Breast epithelium (tissue), 4 donors: Measurements from ENCODE around the gene NEU4. TPM values are rescaled to one million over a fixed set of nuclear protein-coding genes. Genes with fewer than 3 reads are reported as not detected.

Source experiments
- DNase-seq, 2 donors: peaks; one replicate each; pipeline ENCODE4 v3.0.0-alpha.2; 2019; ENCODE audit warnings: low spot score in 2 of 2
- H3K27ac ChIP-seq, 2 donors: fragments of 200-600 bp; sonication (generic) in 1 of 2; one replicate each; pipeline ENCODE4 v1.5.1; 2016 to 2019; ENCODE audit warnings: mild to moderate bottlenecking in 1 of 2
- H3K27me3 ChIP-seq, 2 donors: fragments of 200-600 bp; sonication (generic) in 1 of 2; one replicate each; pipeline versions ENCODE4 v1.5.1 to v1.6.0; 2017 to 2019; ENCODE audit warnings: control low read depth in 1 of 2, mild to moderate bottlenecking in 1 of 2
- H3K36me3 ChIP-seq: fragments of 200-600 bp; one replicate; pipeline ENCODE4 v1.5.1; 2019
- H3K4me1 ChIP-seq, 2 donors: fragments of 200-600 bp; sonication (generic); one replicate each; pipeline ENCODE4 v1.5.1; 2016 to 2019; ENCODE audit warnings: control low read depth in 1 of 2
- H3K4me3 ChIP-seq, 3 donors: fragments of 200-600 bp; sonication (generic); 1 replicate in 2 of 3; 2 replicates in 1 of 3; pipeline ENCODE4 v1.5.1; 2016 to 2019; ENCODE audit warnings: mild to moderate bottlenecking in 3 of 3, moderate library complexity in 2 of 3
- H3K9me3 ChIP-seq, 2 donors: fragments of 200-600 bp; sonication (generic) in 1 of 2; one replicate each; pipeline ENCODE4 v1.5.1; 2016 to 2019; ENCODE audit warnings: control low read depth in 1 of 2
- CTCF ChIP-seq, 3 donors: fragments of 450-650 bp; IDR thresholded peaks; one replicate each; pipeline ENCODE4 v1.5.1; 2016 to 2017; ENCODE audit warnings: antibody characterized with exemption in 3 of 3, mild to moderate bottlenecking in 3 of 3, moderate library complexity in 3 of 3
- POLR2A ChIP-seq: fragments of 450-650 bp; IDR thresholded peaks from one replicate; pipeline ENCODE4 v1.6.1; 2016; ENCODE audit warnings: antibody characterized with exemption, mild to moderate bottlenecking, moderate library complexity
- POLR2AphosphoS5 ChIP-seq, 3 donors: sonication (generic); formaldehyde crosslinking; IDR thresholded peaks; one replicate each; pipeline ENCODE4 v1.6.1; 2017; ENCODE audit warnings: antibody characterized with exemption in 3 of 3
- intact Hi-C: fragments of 100-400 bp; cut with DNase I; formaldehyde crosslinking; loops from one replicate; pipeline ENCODE4 v1.15.1; 2023; ENCODE audit warnings: low total_unique reads
- total RNA-seq, 3 donors: library from RNA; depleted of rRNA; stranded (reverse); fragments of >200 nt; gene quantifications; one replicate each; pipeline ENCODE4 v1.1.0, GENCODE V29; 2016

Gene NEU4
- total RNA-seq, 3 donors from 2014 or later, result 0.33 to 3.0 (median 0.44) TPM

DNA sequence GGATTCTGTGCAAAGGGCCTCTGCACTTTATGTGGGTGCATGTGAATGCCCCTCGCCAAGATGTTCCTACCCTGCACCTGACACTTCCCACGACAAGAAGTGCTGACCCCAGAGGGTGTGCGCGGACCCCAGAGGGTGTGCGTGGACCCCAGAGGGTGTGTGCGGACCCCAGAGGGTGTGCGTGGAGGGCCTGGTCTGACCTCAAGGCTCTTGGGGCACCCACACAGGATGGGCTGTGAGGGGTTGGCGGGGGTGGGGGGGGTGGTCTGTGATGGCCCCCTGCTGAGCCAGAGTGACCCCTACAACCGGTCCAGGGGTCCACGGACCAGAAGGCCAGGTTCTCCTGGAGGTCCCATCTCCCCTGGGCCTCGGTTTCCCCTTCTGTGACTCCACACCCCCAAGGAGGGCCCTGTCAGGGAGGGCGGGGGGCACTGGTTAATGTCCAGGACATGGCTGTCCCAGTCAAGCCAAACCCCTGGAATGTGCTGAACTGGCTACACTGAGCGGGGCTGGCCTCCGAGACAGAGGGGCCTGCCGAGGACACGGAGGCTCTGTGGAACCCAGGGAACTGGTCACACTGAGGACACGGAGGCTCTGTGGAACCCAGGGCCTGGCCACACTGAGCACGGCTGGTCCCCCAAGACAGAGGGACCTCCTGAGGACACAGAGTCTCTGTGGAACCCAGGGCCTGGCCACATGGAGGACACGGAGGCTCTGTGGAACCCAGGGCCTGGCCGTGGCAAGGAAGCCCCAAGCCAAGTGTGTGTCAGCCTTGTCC, 3.1 kb downstream of the NEU4 start:
- no peak overlapping the region for H3K27ac ChIP-seq
- H3K4me1 ChIP-seq, result no peaks in the 10 kb centered on the region
- no peak for DNase-seq
- H3K9me3 ChIP-seq, result no peaks in the 10 kb centered on the region
- no peaks in the 10 kb centered on the region for H3K36me3 ChIP-seq
- no peak overlapping the region for H3K4me3 ChIP-seq
- H3K27me3 ChIP-seq, result peaks cover 0 to 28% of the 10 kb centered on the region in 2 donors
- no peak for TF ChIP-seq CTCF (IDR thresholded peaks at IDR 0.05)
- no peak for TF ChIP-seq POLR2A
- no peak for TF ChIP-seq POLR2AphosphoS5 (IDR thresholded peaks at IDR 0.05)
- intact Hi-C loops, result no loop called here

GRCh38 chr2:241812730-241813643, 4.0 kb downstream of the NEU4 start:
- Histone ChIP-seq H3K36me3 (no peaks in the 10 kb centered on the region), H3K9me3 (no peaks in the 10 kb centered on the region), H3K4me1 (no peaks in the 10 kb centered on the region), H3K4me3 (no peak overlapping the region), H3K27me3 (peaks cover 0 to 32% of the 10 kb centered on the region in 2 donors), H3K27ac (no peak overlapping the region)
- intact Hi-C loops, result no loop called here
- DNase-seq, result no peak
- TF ChIP-seq POLR2AphosphoS5 (IDR thresholded peaks at IDR 0.05), result no peak
- TF ChIP-seq CTCF (IDR thresholded peaks at IDR 0.05), result no peak
- TF ChIP-seq POLR2A, result no peak

- DNase-seq, result no peak
- no peak overlapping the region for H3K27ac ChIP-seq
- no peaks in the 10 kb centered on the region for H3K4me1 ChIP-seq
- TF ChIP-seq CTCF (IDR thresholded peaks at IDR 0.05) (no peak), POLR2AphosphoS5 (IDR thresholded peaks at IDR 0.05) (no peak), POLR2A (no peak)
- H3K4me3 ChIP-seq, result no peak overlapping the region
- H3K27me3 ChIP-seq, result peaks cover 0 to 38% of the 10 kb centered on the region in 2 donors
- H3K9me3 ChIP-seq, result no peaks in the 10 kb centered on the region
- intact Hi-C loops, result no loop called here
- no peaks in the 10 kb centered on the region for H3K36me3 ChIP-seq
These were observed 4.8 kb downstream of the NEU4 start for GRCh38 chr2:241813644-241814392.

DNA sequence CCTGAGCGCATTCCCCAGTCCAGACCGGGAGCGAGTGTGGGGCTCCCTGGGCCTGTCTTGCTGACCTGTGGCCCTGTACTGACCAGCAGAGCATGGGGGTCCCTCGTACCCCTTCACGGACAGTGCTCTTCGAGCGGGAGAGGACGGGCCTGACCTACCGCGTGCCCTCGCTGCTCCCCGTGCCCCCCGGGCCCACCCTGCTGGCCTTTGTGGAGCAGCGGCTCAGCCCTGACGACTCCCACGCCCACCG, 5.3 kb downstream of the NEU4 start:
- intact Hi-C loops, result no loop called here
- no peak for DNase-seq
- H3K9me3 ChIP-seq, result no peaks in the 10 kb centered on the region
- no peaks in the 10 kb centered on the region for H3K36me3 ChIP-seq
- H3K4me1 ChIP-seq, result no peaks in the 10 kb centered on the region
- no peak overlapping the region for H3K4me3 ChIP-seq
- TF ChIP-seq POLR2A, result no peak
- TF ChIP-seq CTCF (IDR thresholded peaks at IDR 0.05), result no peak
- TF ChIP-seq POLR2AphosphoS5 (IDR thresholded peaks at IDR 0.05), result no peak
- H3K27me3 ChIP-seq, result peaks cover 0 to 38% of the 10 kb centered on the region in 2 donors
- H3K27ac ChIP-seq, result no peak overlapping the region
